Keratinocyte (primary cell): Measurements from ENCODE around the gene SLC66A2. TPM values are rescaled to one million over a fixed set of nuclear protein-coding genes. Genes with fewer than 3 reads are reported as not detected.

ENCODE experiments used
- DNase-seq: peaks from one replicate; pipeline ENCODE4 v3.0.0-alpha.2; 2011; ENCODE audit warnings: low read depth, missing footprints, low spot score
- FAIRE-seq: peaks from 2 replicates; lab custom pipeline; 2011; peaks lifted over from hg19 to GRCh38; lab: Jason Lieb, UNC
- H2AFZ ChIP-seq: 2 replicates; pipeline ENCODE4 v1.6.0; 2012; ENCODE audit warnings: low read length, control low read depth, inconsistent platforms; ENCODE audit not compliant: control insufficient read depth
- H3K27ac ChIP-seq: 2 replicates; pipeline ENCODE4 v1.5.1; 2011; ENCODE audit warnings: low read length; ENCODE audit not compliant: control insufficient read depth, insufficient read depth
- H3K27me3 ChIP-seq: 3 replicates; pipeline ENCODE4 v1.6.0; 2011; ENCODE audit warnings: low read length; ENCODE audit not compliant: control insufficient read depth, insufficient read depth; ENCODE audit errors: extremely low read depth
- H3K36me3 ChIP-seq, 2 experiments: 2 replicates in 1 of 2; 3 replicates in 1 of 2; pipeline ENCODE4 v1.5.1; 2011; ENCODE audit warnings: low read length in 2 of 2, mild to moderate bottlenecking in 1 of 2; ENCODE audit not compliant: control insufficient read depth in 2 of 2, insufficient read depth in 2 of 2; ENCODE audit errors: extremely low read depth in 1 of 2
- H3K4me1 ChIP-seq: 3 replicates; pipeline ENCODE4 v1.5.1; 2011; ENCODE audit warnings: low read length; ENCODE audit not compliant: control insufficient read depth, insufficient read depth; ENCODE audit errors: extremely low read depth
- H3K4me2 ChIP-seq: 3 replicates; pipeline ENCODE4 v1.6.0; 2011; ENCODE audit warnings: low read depth, low read length; ENCODE audit not compliant: control insufficient read depth, insufficient read depth; ENCODE audit errors: extremely low read depth
- H3K4me3 ChIP-seq, 3 experiments: fragments of 200-600 bp in 1 of 3; sonication (generic) in 1 of 3; 2 replicates in 2 of 3; 3 replicates in 1 of 3; pipeline ENCODE4 v1.5.1; 2011 to 2016; ENCODE audit warnings: low read length in 3 of 3, mild to moderate bottlenecking in 3 of 3, control low read depth in 2 of 3, inconsistent platforms in 1 of 3, low read depth in 1 of 3, mixed read lengths in 1 of 3, mixed run types in 1 of 3, moderate library complexity in 1 of 3; ENCODE audit not compliant: control insufficient read depth in 2 of 3, insufficient read depth in 2 of 3; ENCODE audit errors: extremely low read depth in 1 of 3
- H3K79me2 ChIP-seq: 2 replicates; pipeline ENCODE4 v1.6.0; 2012; ENCODE audit warnings: low read length; ENCODE audit not compliant: control insufficient read depth, insufficient read depth
- H3K9ac ChIP-seq: 3 replicates; pipeline ENCODE4 v1.6.0; 2011; ENCODE audit warnings: low read length; ENCODE audit not compliant: control insufficient read depth, insufficient read depth; ENCODE audit errors: extremely low read depth
- H3K9me1 ChIP-seq: 3 replicates; pipeline ENCODE4 v1.6.0; 2011; ENCODE audit warnings: low read length; ENCODE audit not compliant: control insufficient read depth, insufficient read depth; ENCODE audit errors: extremely low read depth
- H3K9me3 ChIP-seq: 2 replicates; pipeline ENCODE4 v1.5.1; 2012; ENCODE audit warnings: low read depth, low read length; ENCODE audit not compliant: control insufficient read depth
- H4K20me1 ChIP-seq: 3 replicates; pipeline ENCODE4 v1.6.0; 2011; ENCODE audit warnings: low read length; ENCODE audit not compliant: control insufficient read depth, insufficient read depth; ENCODE audit errors: extremely low read depth
- CTCF ChIP-seq, 3 experiments: IDR thresholded peaks in 1 of 3; conservative IDR thresholded peaks in 1 of 3; optimal IDR thresholded peaks in 1 of 3; 2 replicates in 2 of 3; 3 replicates in 1 of 3; pipeline versions ENCODE3 to v1.5.1; 2011; ENCODE audit warnings: low read length in 3 of 3, mild to moderate bottlenecking in 3 of 3, moderate library complexity in 2 of 3, control low read depth in 1 of 3, inconsistent platforms in 1 of 3; ENCODE audit not compliant: insufficient read depth in 2 of 3; ENCODE audit errors: extremely low read depth in 1 of 3
- EZH2 ChIP-seq: IDR thresholded peaks from one replicate; pipeline ENCODE4 v1.6.1; 2012; ENCODE audit warnings: inconsistent platforms, mild to moderate bottlenecking, low read length, moderate library complexity
- dilution Hi-C: fragments of 300-500 bp; cut with MboI; formaldehyde crosslinking; loops from one replicate; pipeline ENCODE4 v1.7.0; 2020; ENCODE audit warnings: low sequenced_read_pairs; ENCODE audit not compliant: extremely low pct_ligation_motif_present
- polyA plus RNA-seq, 5 experiments: library from polyadenylated mRNA; depleted of rRNA in 3 of 5; stranded (reverse) in 3 of 5; stranded (forward) in 1 of 5; unstranded in 1 of 5; fragments of >200 nt; gene quantifications; 1 replicate in 1 of 5; 2 replicates in 3 of 5; 3 replicates in 1 of 5; pipeline versions ENCODE4 v1.2.1 to v1.2.3, GENCODE V29; 2011 to 2012; ENCODE audit warnings: missing spikeins in 2 of 5, low read depth in 1 of 5, low replicate concordance in 1 of 5

Gene SLC66A2
- polyA plus RNA-seq, 1 donor (not counting 4 experiments of a cell fraction or from before 2014, with no cell fraction given), result 16.3 TPM

GRCh38 chr18:79914614-79915160, 36.8 kb downstream of the SLC66A2 start:
- no peak for DNase-seq
- Histone ChIP-seq H2AFZ (no peak overlapping the region), H3K4me3 (no peak overlapping the region), H3K9ac (no peak overlapping the region), H3K9me1 (no peaks in the 10 kb centered on the region), H3K4me1 (no peaks in the 10 kb centered on the region), H3K27ac (no peak overlapping the region), H4K20me1 (no peaks in the 10 kb centered on the region), H3K9me3 (no peaks in the 10 kb centered on the region), H3K4me2 (no peak overlapping the region), H3K27me3 (no peaks in the 10 kb centered on the region), H3K79me2 (peaks cover 31% of the 10 kb centered on the region), H3K36me3 (peaks cover 8% of the 10 kb centered on the region in 2 experiments)
- TF ChIP-seq EZH2, result no peak
- TF ChIP-seq CTCF (optimal IDR thresholded peaks at IDR 0.05 in 1 of 3, IDR thresholded peaks at IDR 0.05 in 1 of 3, conservative IDR thresholded peaks at IDR 0.05 in 1 of 3; ENCODE audit: extremely low read depth in 1 of 3, insufficient read depth in 2 of 3, low read length in 3 of 3), result no peak
- dilution Hi-C loops, result no loop called here
- no peak for FAIRE-seq

- Histone ChIP-seq H3K79me2 (peaks cover 25% of the 10 kb centered on the region), H3K36me3 (peaks cover 8 to 12% of the 10 kb centered on the region in 2 experiments)
- dilution Hi-C loops, result no loop called here
Observed at GRCh38 chr18:79912994-79913831, 38.2 kb downstream of the SLC66A2 start.

More at GRCh38 chr18:79912994-79913831, 38.2 kb downstream of the SLC66A2 start:
- H3K4me2 ChIP-seq, result no peak overlapping the region
- H3K9me3 ChIP-seq, result no peaks in the 10 kb centered on the region
- H2AFZ ChIP-seq, result no peak overlapping the region
- DNase-seq (no peak), FAIRE-seq (no peak)
- H3K4me3 ChIP-seq, result no peak overlapping the region
- TF ChIP-seq EZH2 (no peak), CTCF (optimal IDR thresholded peaks at IDR 0.05 in 1 of 3, IDR thresholded peaks at IDR 0.05 in 1 of 3, conservative IDR thresholded peaks at IDR 0.05 in 1 of 3; ENCODE audit: extremely low read depth in 1 of 3, insufficient read depth in 2 of 3, low read length in 3 of 3) (no peak)
- H3K27me3 ChIP-seq, result no peaks in the 10 kb centered on the region
- no peaks in the 10 kb centered on the region for H4K20me1 ChIP-seq
- no peak overlapping the region for H3K27ac ChIP-seq
- no peak overlapping the region for H3K9ac ChIP-seq
- no peaks in the 10 kb centered on the region for H3K9me1 ChIP-seq
- no peaks in the 10 kb centered on the region for H3K4me1 ChIP-seq
